K562 (cell line): ENCODE data around the gene MME. TPM values are rescaled to one million over a fixed set of nuclear protein-coding genes. Genes with fewer than 3 reads are reported as not detected.

Experiments used
- ATAC-seq: fragments of 200-7000 bp; cut with Tn5 transposase; 3 replicates; pipeline ENCODE4 v1.9.1; 2020; ENCODE audit warnings: moderate library complexity
- BruUV-seq: library from RNA; stranded (reverse); fragments of 400-500 nt; replicated peaks from 2 replicates; lab custom pipeline; 2021; lab: Mats Ljungman, UMichigan
- CTCF ChIA-PET: fragments of 300-600 bp; formaldehyde crosslinking; extraction: SDS; loops from one replicate; lab custom pipeline; 2021; ENCODE audit warnings: low intra/inter-chr PET ratio; lab: Yijun Ruan, JAX
- POLR2A ChIA-PET: fragments of 300-600, 350-650 bp; sonication (Branson Sonifier 250); formaldehyde crosslinking; extraction: SDS; loops from one replicate; lab custom pipeline; 2021; ENCODE audit warnings: antibody characterized with exemption, inconsistent platforms; lab: Yijun Ruan, JAX
- DNase-seq, 4 experiments: peaks; one replicate each; pipeline versions ENCODE4 v3.0.0 to v3.0.0-alpha.2; 2011 to 2018; ENCODE audit warnings: low spot score in 3 of 4, mixed read lengths in 3 of 4; ENCODE audit errors: extremely low read depth in 1 of 4
- FAIRE-seq: peaks from 2 replicates; lab custom pipeline; 2011; peaks lifted over from hg19 to GRCh38; lab: Jason Lieb, UNC
- H2AFZ ChIP-seq: 2 replicates; pipeline ENCODE4 v1.6.0; 2011; ENCODE audit warnings: low read depth, low read length, control low read depth, inconsistent platforms
- H3K27ac ChIP-seq: fragments of 200-600 bp; 3 replicates; pipeline ENCODE4 v1.8.0; 2011; ENCODE audit warnings: low read depth, mild to moderate bottlenecking, control low read depth, inconsistent platforms, low read length, moderate library complexity, mixed read lengths; ENCODE audit errors: extremely low read depth
- H3K27me3 ChIP-seq, 2 experiments: fragments of 300-600 bp in 1 of 2; 2 replicates in 1 of 2; 3 replicates in 1 of 2; pipeline versions ENCODE4 v1.6.0 to v1.8.0; 2011; ENCODE audit warnings: inconsistent platforms in 2 of 2, low read length in 2 of 2, mild to moderate bottlenecking in 1 of 2, mixed read lengths in 1 of 2, moderate library complexity in 1 of 2; ENCODE audit not compliant: control insufficient read depth in 2 of 2, insufficient read depth in 2 of 2
- H3K36me3 ChIP-seq: fragments of 300-600 bp; 3 replicates; pipeline ENCODE4 v1.8.0; 2011; ENCODE audit warnings: mild to moderate bottlenecking, low read length, inconsistent platforms; ENCODE audit not compliant: control insufficient read depth, insufficient read depth
- H3K4me1 ChIP-seq, 2 experiments: fragments of 200-600 bp in 1 of 2; replicated peaks in 1 of 2; 2 replicates in 1 of 2; 3 replicates in 1 of 2; pipeline versions ENCODE4 v1.5.1 to v1.8.0; 2011; ENCODE audit warnings: inconsistent platforms in 2 of 2, low read length in 2 of 2, mild to moderate bottlenecking in 1 of 2, mixed read lengths in 1 of 2, moderate library complexity in 1 of 2; ENCODE audit not compliant: control insufficient read depth in 2 of 2, insufficient read depth in 2 of 2
- H3K4me2 ChIP-seq: 2 replicates; pipeline ENCODE4 v1.6.1; 2011; ENCODE audit warnings: low read length, control low read depth, inconsistent platforms, mixed read lengths; ENCODE audit not compliant: insufficient read depth
- H3K4me3 ChIP-seq: fragments of 200-600 bp; sonication (generic), shearing (Covaris generic); 2 replicates; pipeline ENCODE4 v1.5.1; 2016; ENCODE audit warnings: control low read depth, inconsistent platforms
- H3K79me2 ChIP-seq: fragments of 200-600 bp; 3 replicates; pipeline ENCODE4 v1.8.0; 2011; ENCODE audit warnings: low read length, inconsistent platforms; ENCODE audit not compliant: control insufficient read depth, insufficient read depth
- H3K9ac ChIP-seq, 2 experiments: 2 replicates each; pipeline versions ENCODE4 v1.6.0 to v1.6.1; 2011; ENCODE audit warnings: low read depth in 2 of 2, low read length in 2 of 2, control low read depth in 1 of 2, inconsistent platforms in 1 of 2, mild to moderate bottlenecking in 1 of 2, mixed read lengths in 1 of 2; ENCODE audit not compliant: insufficient read depth in 1 of 2
- H3K9me1 ChIP-seq: one replicate; pipeline ENCODE4 v1.6.0; 2011; ENCODE audit warnings: inconsistent platforms, mild to moderate bottlenecking, low read length, moderate library complexity; ENCODE audit not compliant: control insufficient read depth, insufficient read depth
- H3K9me3 ChIP-seq: replicated peaks from 2 replicates; pipeline ENCODE4 v1.5.1; 2011; ENCODE audit warnings: low read depth, low read length, inconsistent platforms; ENCODE audit not compliant: control insufficient read depth, insufficient read depth
- H4K20me1 ChIP-seq: replicated peaks from 2 replicates; pipeline ENCODE4 v1.6.1; 2011; ENCODE audit warnings: low read length, inconsistent platforms, mixed read lengths; ENCODE audit not compliant: control insufficient read depth, insufficient read depth
- CC2D1A ChIP-seq: fragments of 450-650 bp; IDR thresholded peaks from 2 replicates; pipeline ENCODE4 v1.6.1; 2017; ENCODE audit warnings: mild to moderate bottlenecking
- CHAMP1 ChIP-seq: fragments of 450-650 bp; IDR thresholded peaks from 2 replicates; pipeline ENCODE4 v1.6.1; 2016; ENCODE audit warnings: mild to moderate bottlenecking
- FOXA3 ChIP-seq, 2 experiments: fragments of 450-650 bp in 1 of 2; sonication (generic) in 1 of 2; formaldehyde crosslinking; IDR thresholded peaks in 1 of 2; conservative IDR thresholded peaks in 1 of 2; 2 replicates each; pipeline versions ENCODE4 v1.4.0 to v1.8.0; 2020 to 2022; ENCODE audit warnings: mild to moderate bottlenecking in 2 of 2, missing genetic modification reagents in 1 of 2
- NONO ChIP-seq, 2 experiments: fragments of 200-400 bp in 1 of 2; fragments of 450-650 bp in 1 of 2; formaldehyde crosslinking in 1 of 2; IDR thresholded peaks; 2 replicates each; pipeline ENCODE4 v1.6.1; 2017; ENCODE audit warnings: low read depth in 2 of 2, mild to moderate bottlenecking in 2 of 2, moderate library complexity in 2 of 2, low read length in 1 of 2
- ZEB2 ChIP-seq: fragments of 450-650 bp; IDR thresholded peaks from 2 replicates; pipeline ENCODE4 v1.6.1; 2016
- ZNF507 ChIP-seq: conservative IDR thresholded peaks from 2 replicates; pipeline ENCODE4 v1.6.1; 2017; ENCODE audit warnings: missing genetic modification characterization, missing compliant biosample characterization
- in situ Hi-C: fragments of 300-500 bp; cut with MboI; formaldehyde crosslinking; loops from 4 replicates; pipeline ENCODE4 v1.15.0; 2018; ENCODE audit warnings: inconsistent platforms, mixed read lengths
- intact Hi-C: fragments of 100-400 bp; cut with micrococcal nuclease; formaldehyde crosslinking; loops from 2 replicates; pipeline ENCODE4 v1.14.2; 2022
- polyA plus RNA-seq, 8 experiments: library from polyadenylated mRNA; depleted of rRNA in 4 of 8; stranded (reverse) in 5 of 8; unstranded in 3 of 8; fragments of >200 nt; fragmentation: Nextera tagmentation in 2 of 8; fragmentation: Illumina TruSeq in 1 of 8; extraction: Ambion mirVana in 2 of 8; extraction: Trizol in 1 of 8; gene quantifications; 2 replicates each; pipeline versions ENCODE4 v1.2.1 to v1.2.3, GENCODE V29; 2011 to 2014; ENCODE audit warnings: inconsistent platforms in 1 of 8, missing spikeins in 1 of 8
- total RNA-seq, 7 experiments: library from RNA; depleted of rRNA in 6 of 7; stranded (reverse); fragments of >200 nt in 6 of 7; fragmentation: Illumina TruSeq in 2 of 7; extraction: Trizol in 2 of 7; gene quantifications; 2 replicates each; pipeline versions ENCODE4 v1.2.1 to v1.2.3, GENCODE V29; 2011 to 2021; ENCODE audit warnings: low replicate concordance in 1 of 7

Gene MME
- total and polyA plus RNA-seq, 9 of the 15 experiments (the other 6 are each of a cell fraction or from before 2014, with no cell fraction given) = 0.80 to 8.6 (median 2.5) TPM

GRCh38 chr3:155075200-155075599, 4.9 kb upstream of the MME start:
- POLR2A ChIA-PET = interaction anchor here (0.9 kb wide), 1 partner anchor 16 kb away, joined by 3 read pairs; no protein-coding TSS in a partner anchor
- FAIRE-seq = no peak
- CTCF ChIA-PET = no interaction called here
- H3K9me1 ChIP-seq = no peaks in the 10 kb centered on the region
- no peaks in the 10 kb centered on the region for H3K79me2 ChIP-seq
- H3K27ac ChIP-seq = no peak overlapping the region
- ATAC-seq = no peak
- H3K9ac ChIP-seq = no peak overlapping the region
- intact Hi-C loops = no loop called here
- no peak overlapping the region for H2AFZ ChIP-seq
- TF ChIP-seq ZEB2 = no peak
- no peak for TF ChIP-seq CC2D1A
- TF ChIP-seq FOXA3 (CRISPR knock-in tag; conservative IDR thresholded peaks at IDR 0.05 in 1 of 2, IDR thresholded peaks at IDR 0.05 in 1 of 2) = no peak
- no peak for TF ChIP-seq NONO (IDR thresholded peaks at IDR 0.05; ENCODE audit: low read depth in 2 of 2, low read length in 1 of 2)
- TF ChIP-seq CHAMP1 = no peak
- TF ChIP-seq ZNF507 (tag) = peak; percentile 98
- H3K9me3 ChIP-seq = no peaks in the 10 kb centered on the region
- H4K20me1 ChIP-seq = no peaks in the 10 kb centered on the region
- BruUV-seq = no TSS peak
- no peak for DNase-seq
- no peaks in the 10 kb centered on the region for H3K36me3 ChIP-seq
- H3K4me2 ChIP-seq = no peak overlapping the region
- H3K4me3 ChIP-seq = no peak overlapping the region
- H3K4me1 ChIP-seq = peaks cover 13 to 15% of the 10 kb centered on the region in 2 experiments; a peak in 3 of 5 replicates
- in situ Hi-C loops = no loop called here
- H3K27me3 ChIP-seq = peaks cover 0 to 5% of the 10 kb centered on the region in 2 experiments; a peak in 2 of 5 replicates
